22Rv1 (cell line): Measurements from ENCODE around the gene TNNI2.

Experiments used
- ZFX ChIP-seq: fragments of 450-650 bp; IDR thresholded peaks from 2 replicates; pipeline ENCODE4 v1.6.1; 2017; ENCODE audit warnings: antibody characterized with exemption, borderline replicate concordance
- TF ChIP-seq, protein P1 (sequence below): fragments of 450-650 bp; IDR thresholded peaks from 2 replicates; pipeline ENCODE4 v1.5.1; 2017; ENCODE audit warnings: mild to moderate bottlenecking

DNA sequence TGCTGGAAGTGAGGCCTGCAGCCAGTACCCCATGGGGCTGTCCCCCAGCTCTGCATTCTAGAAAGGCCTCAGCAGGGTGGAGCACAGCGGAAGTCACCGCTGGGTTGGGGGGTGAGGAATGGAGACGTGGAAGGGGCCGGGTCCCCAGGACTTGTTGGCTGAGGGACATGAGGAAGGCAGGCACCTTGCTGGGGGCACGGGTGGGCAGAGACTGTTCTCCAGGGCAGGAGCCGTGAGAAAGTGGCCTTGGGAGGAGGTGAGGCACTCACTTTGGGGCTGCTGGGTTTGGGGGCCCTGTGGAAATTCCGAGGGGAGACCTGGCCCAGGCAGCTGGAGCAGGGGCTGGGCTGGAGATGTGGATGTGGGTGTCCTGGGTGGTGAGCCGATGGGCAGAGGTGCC lies 5.0 kb downstream of the TNNI2 start:
- TF ChIP-seq, protein P1, sequence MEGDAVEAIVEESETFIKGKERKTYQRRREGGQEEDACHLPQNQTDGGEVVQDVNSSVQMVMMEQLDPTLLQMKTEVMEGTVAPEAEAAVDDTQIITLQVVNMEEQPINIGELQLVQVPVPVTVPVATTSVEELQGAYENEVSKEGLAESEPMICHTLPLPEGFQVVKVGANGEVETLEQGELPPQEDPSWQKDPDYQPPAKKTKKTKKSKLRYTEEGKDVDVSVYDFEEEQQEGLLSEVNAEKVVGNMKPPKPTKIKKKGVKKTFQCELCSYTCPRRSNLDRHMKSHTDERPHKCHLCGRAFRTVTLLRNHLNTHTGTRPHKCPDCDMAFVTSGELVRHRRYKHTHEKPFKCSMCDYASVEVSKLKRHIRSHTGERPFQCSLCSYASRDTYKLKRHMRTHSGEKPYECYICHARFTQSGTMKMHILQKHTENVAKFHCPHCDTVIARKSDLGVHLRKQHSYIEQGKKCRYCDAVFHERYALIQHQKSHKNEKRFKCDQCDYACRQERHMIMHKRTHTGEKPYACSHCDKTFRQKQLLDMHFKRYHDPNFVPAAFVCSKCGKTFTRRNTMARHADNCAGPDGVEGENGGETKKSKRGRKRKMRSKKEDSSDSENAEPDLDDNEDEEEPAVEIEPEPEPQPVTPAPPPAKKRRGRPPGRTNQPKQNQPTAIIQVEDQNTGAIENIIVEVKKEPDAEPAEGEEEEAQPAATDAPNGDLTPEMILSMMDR, result no peak
- TF ChIP-seq ZFX, result no peak
